Fibroblast of lung (primary cell): Measurements from ENCODE around the gene WFDC12.

ENCODE experiments used
- CTCF ChIP-seq, 2 donors: IDR thresholded peaks in 1 of 2; conservative IDR thresholded peaks in 1 of 2; 1 replicate in 1 of 2; 2 replicates in 1 of 2; pipeline ENCODE4 v1.5.1; 2011 to 2012; ENCODE audit warnings: low read length in 2 of 2, control low read depth in 1 of 2, inconsistent platforms in 1 of 2, low read depth in 1 of 2, mild to moderate bottlenecking in 1 of 2
- EZH2 ChIP-seq: IDR thresholded peaks from 2 replicates; pipeline ENCODE4 v1.5.1; 2012; ENCODE audit warnings: low read length, control low read depth, mild to moderate bottlenecking; ENCODE audit errors: missing control alignments

GRCh38 chr20:45115829-45116228 lies 8.4 kb downstream of the WFDC12 start:
- TF ChIP-seq CTCF (conservative IDR thresholded peaks at IDR 0.05 in 1 of 2, IDR thresholded peaks at IDR 0.05 in 1 of 2; ENCODE audit: low read depth in 1 of 2, low read length in 2 of 2) = no peak
- TF ChIP-seq EZH2 = no peak
